ENCODE data around the gene GNAT2.

GRCh38 chr1:109652402-109652801, 33.0 kb upstream of the GNAT2 start:
- TF ChIP-seq, protein P1, sequence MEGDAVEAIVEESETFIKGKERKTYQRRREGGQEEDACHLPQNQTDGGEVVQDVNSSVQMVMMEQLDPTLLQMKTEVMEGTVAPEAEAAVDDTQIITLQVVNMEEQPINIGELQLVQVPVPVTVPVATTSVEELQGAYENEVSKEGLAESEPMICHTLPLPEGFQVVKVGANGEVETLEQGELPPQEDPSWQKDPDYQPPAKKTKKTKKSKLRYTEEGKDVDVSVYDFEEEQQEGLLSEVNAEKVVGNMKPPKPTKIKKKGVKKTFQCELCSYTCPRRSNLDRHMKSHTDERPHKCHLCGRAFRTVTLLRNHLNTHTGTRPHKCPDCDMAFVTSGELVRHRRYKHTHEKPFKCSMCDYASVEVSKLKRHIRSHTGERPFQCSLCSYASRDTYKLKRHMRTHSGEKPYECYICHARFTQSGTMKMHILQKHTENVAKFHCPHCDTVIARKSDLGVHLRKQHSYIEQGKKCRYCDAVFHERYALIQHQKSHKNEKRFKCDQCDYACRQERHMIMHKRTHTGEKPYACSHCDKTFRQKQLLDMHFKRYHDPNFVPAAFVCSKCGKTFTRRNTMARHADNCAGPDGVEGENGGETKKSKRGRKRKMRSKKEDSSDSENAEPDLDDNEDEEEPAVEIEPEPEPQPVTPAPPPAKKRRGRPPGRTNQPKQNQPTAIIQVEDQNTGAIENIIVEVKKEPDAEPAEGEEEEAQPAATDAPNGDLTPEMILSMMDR (IDR thresholded peaks at IDR 0.05; ENCODE audit: insufficient read depth, low read depth, low read length): no peak
- no peak for TF ChIP-seq EZH2 (IDR thresholded peaks at IDR 0.05; ENCODE audit: insufficient read depth, low read length)

Measured in astrocyte (in vitro differentiated cells and primary cell).